Stimulated activated naive CD4-positive, alpha-beta T cell (primary cell): ENCODE results near the gene GCHFR.

ENCODE experiments used
- DNase-seq, 6 experiments: peaks; one replicate each; lab custom pipeline; 2025; lab: John Stamatoyannopoulos, UW

The GCHFR gene

GRCh38 chr15:40808861-40809450, 45.1 kb downstream of the GCHFR start:
- DNase-seq: no peak

- DNase-seq: no peak
These were observed 49.0 kb downstream of the GCHFR start for GRCh38 chr15:40812721-40813425.

DNA sequence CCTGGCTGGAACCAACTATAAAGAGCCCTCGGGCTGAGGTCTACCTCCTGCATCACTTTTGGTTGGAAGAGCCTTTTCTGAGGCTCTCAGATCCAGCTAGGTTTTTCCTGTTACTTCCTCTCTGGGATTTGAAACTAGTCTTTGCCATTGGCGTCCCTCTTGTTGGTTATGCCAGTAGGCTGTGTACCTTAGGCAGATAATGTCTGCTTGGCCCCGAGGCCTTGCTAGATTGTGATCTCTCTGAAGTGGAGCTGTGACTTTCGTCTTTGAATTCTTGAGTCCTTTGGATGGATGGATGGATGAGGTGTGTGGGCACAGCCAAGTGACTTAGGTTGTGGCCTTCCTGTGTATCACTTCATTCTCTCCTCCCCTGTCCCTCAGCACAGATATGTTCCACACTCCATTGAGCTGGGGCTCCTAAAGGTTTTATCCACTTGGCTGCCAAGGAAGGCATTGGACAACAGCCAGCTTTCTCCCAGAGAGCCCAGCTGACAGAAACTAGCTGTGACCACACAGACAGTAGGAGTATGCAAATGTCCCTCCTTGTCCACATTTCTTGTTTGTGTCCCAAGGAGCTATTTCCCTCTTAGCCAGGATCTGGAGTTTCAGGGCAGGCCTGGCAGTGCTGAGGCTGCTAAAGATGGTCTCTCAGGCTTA, 51.3 kb downstream of the GCHFR start:
- no peak for DNase-seq
